Measurements from ENCODE around the gene ABCA9.
"Not testable (repeated sequence)": the region's sequence is repeated elsewhere in the genome, so short reads cannot be mapped to it uniquely, and the experiment has no call there.

Gene ABCA9, protein sequence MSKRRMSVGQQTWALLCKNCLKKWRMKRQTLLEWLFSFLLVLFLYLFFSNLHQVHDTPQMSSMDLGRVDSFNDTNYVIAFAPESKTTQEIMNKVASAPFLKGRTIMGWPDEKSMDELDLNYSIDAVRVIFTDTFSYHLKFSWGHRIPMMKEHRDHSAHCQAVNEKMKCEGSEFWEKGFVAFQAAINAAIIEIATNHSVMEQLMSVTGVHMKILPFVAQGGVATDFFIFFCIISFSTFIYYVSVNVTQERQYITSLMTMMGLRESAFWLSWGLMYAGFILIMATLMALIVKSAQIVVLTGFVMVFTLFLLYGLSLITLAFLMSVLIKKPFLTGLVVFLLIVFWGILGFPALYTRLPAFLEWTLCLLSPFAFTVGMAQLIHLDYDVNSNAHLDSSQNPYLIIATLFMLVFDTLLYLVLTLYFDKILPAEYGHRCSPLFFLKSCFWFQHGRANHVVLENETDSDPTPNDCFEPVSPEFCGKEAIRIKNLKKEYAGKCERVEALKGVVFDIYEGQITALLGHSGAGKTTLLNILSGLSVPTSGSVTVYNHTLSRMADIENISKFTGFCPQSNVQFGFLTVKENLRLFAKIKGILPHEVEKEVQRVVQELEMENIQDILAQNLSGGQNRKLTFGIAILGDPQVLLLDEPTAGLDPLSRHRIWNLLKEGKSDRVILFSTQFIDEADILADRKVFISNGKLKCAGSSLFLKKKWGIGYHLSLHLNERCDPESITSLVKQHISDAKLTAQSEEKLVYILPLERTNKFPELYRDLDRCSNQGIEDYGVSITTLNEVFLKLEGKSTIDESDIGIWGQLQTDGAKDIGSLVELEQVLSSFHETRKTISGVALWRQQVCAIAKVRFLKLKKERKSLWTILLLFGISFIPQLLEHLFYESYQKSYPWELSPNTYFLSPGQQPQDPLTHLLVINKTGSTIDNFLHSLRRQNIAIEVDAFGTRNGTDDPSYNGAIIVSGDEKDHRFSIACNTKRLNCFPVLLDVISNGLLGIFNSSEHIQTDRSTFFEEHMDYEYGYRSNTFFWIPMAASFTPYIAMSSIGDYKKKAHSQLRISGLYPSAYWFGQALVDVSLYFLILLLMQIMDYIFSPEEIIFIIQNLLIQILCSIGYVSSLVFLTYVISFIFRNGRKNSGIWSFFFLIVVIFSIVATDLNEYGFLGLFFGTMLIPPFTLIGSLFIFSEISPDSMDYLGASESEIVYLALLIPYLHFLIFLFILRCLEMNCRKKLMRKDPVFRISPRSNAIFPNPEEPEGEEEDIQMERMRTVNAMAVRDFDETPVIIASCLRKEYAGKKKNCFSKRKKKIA (N-terminal part only)

DNA sequence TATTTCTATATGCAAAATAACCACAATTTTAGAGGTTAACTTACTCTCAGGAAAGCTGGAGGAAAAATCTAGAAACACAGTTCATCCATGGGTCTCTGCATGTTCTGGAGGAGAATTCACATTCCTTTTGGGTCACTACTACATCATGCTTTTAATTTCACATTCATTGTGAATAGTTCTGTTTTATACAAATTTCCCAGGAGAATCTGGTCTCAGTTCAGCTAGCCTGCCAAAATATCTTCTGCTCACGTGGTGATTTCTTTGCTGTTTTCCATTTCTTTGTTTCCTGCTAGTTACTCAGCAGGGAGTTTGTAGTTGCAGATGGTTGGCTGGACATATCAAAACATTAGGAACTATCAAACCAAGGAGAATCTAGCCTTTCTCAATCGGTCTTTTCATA is at the start of gene ABCA9:
Gene ABCA9, minus strand, starts transcription at position 106 of the 400 bp plus-strand sequence. CDS start 9,801 bp downstream, outside the sequence.
- DNase-seq = no peak

DNA sequence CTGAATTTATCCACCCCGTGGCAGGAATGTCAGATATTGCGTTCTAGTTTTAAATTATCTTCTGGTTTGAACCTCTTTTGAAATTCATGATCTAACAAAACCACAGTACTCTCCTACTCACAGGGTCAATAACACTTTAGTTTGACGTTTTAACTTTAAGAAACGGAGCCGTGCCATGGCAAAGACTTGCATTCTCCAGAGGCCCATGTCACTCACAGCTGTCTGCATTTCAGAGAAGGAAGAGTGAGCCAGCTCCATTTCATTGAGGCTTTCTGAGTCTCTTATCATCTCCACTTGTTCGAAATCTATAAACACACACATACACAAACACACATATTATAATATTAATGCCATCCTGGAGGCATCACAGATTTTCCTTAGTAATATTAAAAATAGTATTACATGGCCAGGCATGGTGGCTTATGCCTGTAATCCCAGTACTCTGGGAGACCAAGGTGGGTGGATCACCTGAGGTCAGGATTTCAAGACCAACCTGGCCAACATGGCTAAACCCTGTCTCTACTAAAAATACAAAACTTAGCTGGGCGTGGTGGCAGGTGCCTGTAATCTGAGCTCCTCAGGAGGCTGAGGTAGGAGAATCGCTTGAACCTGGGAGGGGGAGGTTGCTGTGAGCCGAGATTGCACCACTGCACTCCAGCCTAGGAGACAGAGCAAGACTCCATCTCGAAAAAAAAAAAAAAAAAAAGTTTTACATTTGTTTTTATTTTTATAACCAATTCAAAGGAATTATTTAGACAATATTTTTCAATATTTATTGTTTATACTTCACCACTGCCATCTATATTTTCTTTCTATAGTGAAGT is 45.4 kb upstream of the ABCA9 start:
- DNase-seq = no peak

DNA sequence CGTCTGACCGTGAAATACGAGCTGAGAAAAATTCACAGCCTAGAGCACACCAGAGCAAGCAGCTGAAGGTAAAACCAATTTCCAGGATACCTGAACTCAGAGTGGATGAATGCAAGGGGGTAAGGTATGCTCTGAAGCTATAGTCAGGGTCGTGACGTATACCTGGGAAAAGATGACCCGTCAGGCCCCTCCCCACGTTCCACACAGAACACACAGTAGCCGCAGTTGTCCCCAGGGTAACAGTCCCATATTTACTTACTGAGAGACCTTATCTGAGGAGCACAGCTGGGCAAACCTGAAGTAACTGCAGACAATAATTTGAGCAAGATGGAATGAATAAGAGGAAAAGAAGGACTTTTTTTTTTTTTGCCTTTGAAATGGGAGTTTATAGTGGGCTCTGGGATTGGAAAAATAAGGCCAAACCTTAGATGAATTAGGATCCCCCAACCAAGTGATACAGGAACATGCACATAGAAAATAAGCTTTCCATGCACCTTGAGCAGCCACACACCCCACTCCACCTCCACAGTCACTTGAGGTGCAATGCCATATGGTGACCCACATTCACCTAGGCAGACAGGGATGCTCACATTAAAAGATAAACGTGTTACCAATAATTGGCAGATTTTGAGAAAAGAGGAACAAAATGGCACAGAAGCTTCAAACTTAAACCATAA is 43.0 kb upstream of the ABCA9 start:
- no peak for DNase-seq

DNA sequence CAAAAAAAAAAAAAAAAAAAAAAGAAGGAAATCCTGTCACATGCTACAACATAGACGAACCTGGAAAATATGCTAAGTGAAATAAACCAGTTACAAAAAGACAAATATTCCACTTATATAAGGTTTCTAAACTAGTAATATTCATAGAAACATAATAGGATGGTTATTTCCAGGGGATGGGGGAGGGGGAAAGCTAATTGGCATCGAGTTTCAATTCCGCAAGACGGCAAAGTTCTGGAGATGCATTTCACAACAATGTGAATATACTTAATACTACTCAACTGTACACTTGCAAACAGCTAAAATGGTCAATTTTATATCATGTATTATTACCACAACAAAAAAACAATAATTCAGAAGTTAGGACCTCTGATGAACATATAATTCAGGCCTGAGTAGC is 37.9 kb upstream of the ABCA9 start:
- DNase-seq = no peak

DNA sequence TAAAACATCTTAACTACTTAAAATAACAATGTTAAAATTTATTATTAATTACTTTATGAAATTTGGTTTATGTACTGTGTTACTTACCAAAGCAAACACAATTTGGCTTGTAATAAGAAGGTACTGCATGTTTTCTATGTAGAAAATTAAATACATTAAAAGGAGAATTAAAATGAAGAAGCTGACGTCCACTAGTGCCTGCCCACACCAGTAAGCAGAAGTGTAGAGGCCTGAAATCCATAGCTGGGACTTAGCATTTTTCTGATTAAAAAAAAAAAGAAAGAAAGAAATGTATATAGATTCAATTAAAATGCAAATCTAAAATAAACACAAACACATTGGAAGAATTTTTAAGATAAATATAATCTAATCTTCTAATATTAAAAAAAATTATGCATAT is 35.8 kb upstream of the ABCA9 start:
- no peak for DNase-seq

DNA sequence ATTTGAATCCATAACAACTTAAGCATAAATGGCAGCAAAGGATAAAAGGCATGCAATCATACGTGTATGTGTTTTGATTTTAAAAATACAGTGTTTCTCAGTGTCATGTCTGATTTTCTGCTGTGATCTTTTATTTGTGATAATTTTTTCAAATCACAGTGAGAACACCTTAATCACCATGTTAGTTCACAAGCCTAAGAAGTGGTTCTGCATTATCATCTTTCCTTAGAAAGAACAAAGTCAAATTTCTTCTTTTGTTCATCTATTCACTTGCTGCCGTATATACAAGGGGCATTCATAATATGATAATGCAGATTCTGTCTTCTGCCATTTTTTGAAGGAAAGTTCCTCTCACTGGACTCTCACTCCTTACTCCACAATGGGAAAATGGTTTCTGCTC is 33.3 kb upstream of the ABCA9 start:
- DNase-seq = no peak

DNA sequence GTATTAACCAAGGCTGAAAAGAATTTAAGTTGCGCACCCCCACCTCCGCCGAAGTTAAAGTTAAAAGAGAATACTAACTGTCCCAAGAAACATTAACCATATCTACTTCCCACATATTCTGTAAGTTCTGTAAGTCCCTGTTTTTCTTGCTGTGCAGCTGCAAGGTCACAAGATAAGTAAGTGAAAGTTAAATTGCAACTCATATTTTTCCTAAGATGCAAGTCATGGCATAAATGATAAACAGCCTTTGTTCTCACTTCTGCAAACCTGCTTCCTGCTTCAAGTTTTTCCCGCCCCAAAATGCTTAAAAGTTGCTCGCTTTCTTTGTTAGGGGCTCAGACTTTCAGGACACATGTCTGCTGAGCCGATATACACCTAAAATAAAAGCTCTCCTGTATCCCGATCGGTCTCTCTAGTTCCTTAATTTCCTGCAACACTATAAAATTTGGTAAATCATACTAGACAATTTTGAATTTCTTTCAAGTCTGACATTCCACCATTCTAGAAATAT is 32.6 kb upstream of the ABCA9 start:
- DNase-seq = no peak

DNA sequence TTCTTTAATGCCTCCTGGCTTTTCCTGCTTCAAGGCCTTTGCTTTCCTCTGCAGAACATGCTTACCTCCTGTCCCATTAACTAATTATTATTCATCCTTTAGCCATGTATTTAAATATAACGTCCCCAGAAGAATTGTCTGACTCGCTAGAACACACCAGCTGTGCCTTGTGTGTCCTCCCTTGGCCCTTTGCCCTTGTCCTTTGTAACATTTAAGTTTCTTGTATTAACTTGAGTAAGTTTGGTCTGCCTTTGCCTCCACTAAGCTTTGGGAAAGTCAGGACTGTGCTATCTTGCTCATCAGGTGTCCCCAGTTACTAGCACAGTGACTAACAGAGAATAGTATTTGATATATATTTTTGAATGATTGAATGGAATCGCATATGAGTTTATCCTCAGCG is 29.6 kb upstream of the ABCA9 start:
- DNase-seq = no peak

DNA sequence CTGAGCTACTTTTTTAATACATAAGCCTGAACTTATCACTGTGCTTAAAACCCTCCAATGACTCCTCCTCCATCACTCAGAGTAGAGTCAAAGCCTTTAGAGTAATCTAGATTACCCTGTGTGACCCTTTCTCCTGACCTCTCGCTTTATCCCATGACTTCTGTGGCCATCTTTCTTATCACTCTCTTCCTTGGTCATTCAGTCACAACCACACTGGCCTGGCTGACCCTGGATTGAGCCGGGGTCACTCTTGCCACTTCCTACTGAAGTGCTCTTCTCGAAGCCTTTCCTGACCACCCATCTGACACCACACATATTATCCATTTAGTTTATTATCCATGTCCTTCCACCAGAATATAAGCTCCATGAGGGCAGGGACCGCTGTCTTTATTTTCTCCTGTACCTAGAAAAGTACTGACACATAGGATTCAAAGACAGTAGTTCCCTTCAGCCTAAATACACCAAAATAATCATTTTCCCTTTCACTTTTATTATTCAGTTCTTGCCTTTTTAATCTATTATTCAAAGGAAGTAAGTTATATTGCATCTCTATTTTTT is 28.0 kb upstream of the ABCA9 start:
- DNase-seq = no peak

DNA sequence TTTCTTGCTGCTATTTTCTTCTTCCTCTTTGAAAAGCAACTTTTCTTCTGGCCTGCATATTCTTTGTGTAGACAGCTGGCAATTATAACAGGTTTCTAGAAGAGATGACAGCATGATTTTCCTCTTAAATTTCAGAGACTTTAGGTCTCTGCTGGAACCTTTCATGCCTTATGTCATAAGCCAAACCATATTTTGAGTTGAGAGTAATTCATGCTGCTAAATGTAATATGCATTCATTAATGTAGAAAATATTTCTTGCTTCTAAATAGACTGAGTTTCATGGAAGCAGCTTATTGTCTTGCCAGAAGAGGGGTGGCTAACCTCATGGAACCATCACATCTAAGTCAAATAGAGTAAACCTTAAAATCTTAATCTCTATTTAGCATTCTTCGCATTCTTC is 25.9 kb upstream of the ABCA9 start:
- no peak for DNase-seq

DNA sequence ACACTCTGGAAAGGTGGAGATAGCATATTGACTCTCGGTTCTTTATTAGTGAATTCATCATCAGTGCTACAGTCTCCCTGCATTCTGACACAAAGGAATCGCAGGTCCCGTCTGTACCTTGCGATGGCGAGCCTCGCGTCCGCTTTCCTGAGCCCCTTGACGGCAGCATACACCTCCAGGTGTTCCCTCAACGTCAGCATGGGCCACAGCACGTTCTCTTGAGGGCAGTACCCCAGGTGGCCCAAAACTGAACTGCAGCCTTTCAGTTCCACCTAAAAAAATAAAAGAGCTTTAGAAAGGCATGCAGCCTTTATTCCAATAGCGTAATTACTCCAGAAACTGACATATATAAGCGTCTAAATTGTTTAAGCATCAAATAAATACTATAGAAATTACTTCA is 24.2 kb upstream of the ABCA9 start:
- DNase-seq = no peak

DNA sequence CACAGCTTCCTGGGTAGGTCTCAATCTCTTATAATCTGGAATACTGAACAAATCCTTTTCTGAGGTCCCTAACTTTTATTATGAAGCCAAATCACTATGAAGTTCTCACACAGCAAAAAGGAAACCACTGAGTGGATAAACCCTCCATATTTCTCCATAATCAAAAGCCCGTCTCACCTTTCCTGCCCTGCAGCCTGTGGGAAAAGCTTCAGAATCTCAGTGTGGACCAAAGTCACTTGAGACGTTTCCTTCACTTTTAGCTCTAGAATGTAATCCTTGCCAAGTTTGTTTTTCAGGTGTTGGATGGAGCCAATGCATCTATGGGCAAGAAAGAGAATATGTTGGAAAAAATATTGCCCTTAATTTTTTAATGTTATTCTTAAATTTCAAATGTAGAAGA is 22.0 kb upstream of the ABCA9 start:
- DNase-seq = no peak

DNA sequence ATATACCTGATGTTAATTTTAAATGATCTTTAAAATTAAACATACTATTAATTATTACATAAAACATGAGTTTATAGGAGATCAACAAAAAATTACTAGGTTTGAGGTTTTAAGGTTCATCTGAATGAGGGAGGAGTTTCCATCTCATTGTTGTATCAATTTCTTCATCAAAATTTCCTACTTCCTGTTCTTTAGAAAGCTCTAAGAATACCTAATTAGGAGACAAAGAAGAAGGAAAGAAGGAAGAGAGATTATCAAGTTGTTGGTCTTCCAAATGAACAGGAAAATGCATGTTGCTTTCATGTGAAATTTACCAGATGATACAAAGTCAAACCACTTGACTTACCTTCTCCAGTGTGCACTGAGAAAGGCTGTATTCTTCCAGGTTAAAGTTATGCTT is 18.1 kb upstream of the ABCA9 start:
- DNase-seq = no peak

DNA sequence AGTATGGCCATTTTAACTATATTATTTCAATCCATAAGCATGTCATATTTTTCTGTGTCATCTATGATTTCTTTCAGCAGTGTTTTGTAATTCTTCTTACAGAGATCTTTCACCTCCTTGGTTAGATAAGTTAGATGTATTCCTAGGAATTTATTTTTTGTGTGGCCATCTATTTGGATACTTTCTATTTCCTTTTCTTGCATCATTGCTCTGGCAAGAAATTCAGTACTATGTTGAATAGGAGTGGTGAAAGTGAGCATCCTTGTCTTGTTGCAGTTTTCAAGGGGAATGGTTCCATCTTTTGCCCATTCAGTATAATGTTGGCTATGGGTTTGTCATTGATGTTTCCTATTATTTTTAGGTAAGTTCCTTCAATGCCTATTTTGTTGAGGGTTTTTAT is 15.1 kb upstream of the ABCA9 start:
- DNase-seq = no peak

DNA sequence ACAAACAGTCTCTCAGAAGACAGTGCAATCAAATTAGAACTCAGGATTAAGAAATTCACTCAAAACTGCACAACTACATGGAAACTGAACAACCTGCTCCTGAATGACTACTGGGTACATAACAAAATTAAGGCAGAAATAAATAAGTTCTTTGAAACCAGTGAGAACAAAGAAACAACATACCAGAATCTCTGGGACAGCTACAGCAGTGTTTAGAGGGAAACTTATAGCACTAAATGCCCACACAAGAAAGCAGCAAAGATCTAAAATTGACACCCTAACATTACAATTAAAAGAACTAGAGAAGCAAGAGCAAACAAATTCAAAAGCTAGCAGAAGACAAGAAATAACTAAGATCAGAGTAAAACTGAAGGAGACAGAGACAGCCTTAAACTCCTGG is 12.7 kb upstream of the ABCA9 start:
- not testable (repeated sequence) for DNase-seq

DNA sequence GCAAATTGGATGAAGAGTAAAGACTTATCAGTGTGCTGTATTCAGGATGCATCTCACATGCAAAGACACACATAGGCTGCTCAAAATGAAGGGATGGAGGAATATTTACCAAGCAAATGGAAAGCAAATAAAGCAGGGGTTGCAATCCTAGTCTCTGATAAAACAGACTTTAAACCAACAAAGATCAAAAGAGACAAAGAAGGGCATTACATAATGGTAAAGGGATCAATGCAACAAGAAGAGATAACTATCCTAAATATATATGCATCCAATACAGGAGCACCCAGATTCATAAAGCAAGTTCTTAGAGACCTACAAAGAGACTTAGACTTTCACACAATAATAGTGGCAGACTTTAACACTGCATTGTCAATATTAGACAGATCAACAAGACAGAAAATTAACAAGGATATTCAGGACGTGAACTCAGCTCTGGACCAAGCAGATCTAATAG is 12.1 kb upstream of the ABCA9 start:
- not testable (repeated sequence) for DNase-seq

DNA sequence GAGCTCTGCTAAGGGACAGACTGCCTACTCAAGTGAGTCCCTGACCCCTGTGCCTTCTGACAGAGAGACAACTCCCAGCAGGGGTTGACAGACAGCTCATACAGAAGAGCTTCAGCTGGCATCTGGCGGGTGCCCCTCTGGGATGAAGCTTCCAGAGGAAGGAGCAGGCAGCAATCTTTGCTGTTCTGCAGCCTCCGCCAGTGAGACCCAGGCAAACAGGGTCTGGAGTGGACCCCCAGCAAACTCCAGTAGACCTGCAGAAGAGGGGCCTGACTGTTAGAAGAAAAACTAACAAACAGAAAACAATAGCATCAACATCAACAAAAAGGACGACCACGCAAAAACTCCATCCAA is 10.5 kb upstream of the ABCA9 start:
- DNase-seq = not testable (repeated sequence)

DNA sequence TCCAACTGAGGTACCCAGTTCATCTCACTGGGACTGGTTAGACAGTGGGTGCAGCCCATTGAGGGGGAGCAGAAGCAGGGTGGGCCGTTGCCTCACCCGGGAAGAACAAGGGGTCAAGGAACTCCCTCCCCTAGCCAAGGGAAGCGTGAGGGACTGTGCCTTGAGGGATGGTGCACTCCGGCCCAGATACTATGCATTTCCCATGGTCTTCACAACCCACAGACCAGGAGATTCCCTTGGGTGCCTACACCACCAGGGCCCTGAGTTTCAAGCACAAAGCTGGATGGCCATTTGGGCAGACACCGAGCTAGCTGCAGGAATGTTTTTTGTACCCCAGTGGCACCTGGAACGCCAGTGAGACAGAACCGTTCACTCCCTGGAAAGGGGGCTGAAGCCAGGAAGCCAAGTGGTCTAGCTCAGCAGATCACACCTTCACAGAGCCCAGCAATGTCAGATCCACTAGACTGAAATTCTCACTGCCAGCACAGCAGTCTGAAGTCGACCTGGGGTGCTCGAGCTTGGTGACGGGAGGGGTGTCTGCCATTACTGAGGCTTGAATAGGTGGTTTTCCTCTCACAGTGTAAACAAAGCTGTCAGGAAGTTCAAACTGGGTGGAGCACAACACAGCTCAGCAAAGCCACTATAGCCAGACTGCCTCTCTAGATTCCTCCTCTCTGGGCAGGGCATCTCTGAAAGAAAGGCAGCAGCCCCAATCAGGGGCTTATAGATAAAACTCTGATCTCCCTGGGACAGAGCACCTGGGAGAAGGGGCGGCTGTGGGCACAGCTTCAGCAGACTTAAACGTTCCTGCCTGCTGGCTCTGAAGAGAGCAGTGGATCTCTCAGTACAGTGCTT is 9.9 kb upstream of the ABCA9 start:
- DNase-seq = not testable (repeated sequence)

DNA sequence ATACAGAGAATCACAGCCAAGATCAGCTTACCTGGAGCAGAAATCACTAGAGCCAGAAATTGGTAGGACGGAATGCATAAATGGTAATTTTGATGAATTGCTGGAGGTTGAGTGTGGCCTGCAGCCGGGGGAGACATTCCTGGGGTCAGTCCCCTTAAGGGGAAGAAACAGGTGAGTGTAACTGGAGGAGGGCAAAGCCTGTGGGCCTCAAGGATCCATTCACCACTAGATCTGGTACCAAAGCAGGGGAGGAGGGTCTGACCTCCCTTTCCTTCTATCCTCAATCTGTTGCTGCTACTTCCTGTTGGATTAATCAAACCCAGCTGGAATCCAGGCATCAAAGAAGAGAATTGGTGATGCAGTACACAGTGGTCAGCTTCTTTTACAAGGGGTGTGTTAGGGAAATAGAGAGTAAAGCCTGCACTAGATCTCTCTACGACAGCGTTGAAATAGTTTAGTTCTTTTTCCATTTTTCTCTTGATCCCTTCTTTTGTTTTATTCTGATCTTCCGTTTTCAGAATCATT is 8.6 kb upstream of the ABCA9 start:
- DNase-seq = no peak

All from NCI-H226 (cell line).